ENCODE measurements around the gene CSF3R. TPM values are rescaled to one million over a fixed set of nuclear protein-coding genes. Genes with fewer than 3 reads are reported as not detected.

Gene CSF3R
- total and polyA plus RNA-seq, 2 experiments from 2014 or later, result not detected

- TF ChIP-seq CTCF (conservative IDR thresholded peaks at IDR 0.05; ENCODE audit: low read depth in 2 of 2), result no peak
- TF ChIP-seq STAT1 (IDR thresholded peaks at IDR 0.05; ENCODE audit: unreplicated experiment), result no peak
- TF ChIP-seq EZH2phosphoT487 (IDR thresholded peaks at IDR 0.05; ENCODE audit: unreplicated experiment), result no peak
- no peak for TF ChIP-seq ETS1 (IDR thresholded peaks at IDR 0.05)
- no peak for TF ChIP-seq CREB1 (CRISPR knock-in tag; IDR thresholded peaks at IDR 0.05; ENCODE audit: low read depth)
- TF ChIP-seq ZNF114 (CRISPR knock-in tag; IDR thresholded peaks at IDR 0.05), result no peak
- TF ChIP-seq ZNF331 (CRISPR knock-in tag; IDR thresholded peaks at IDR 0.05; ENCODE audit: low read depth), result no peak
Measured at GRCh38 chr1:36514501-36514900, 31.8 kb upstream of the CSF3R start (continued).

GRCh38 chr1:36513676-36514473 is 31.2 kb upstream of the CSF3R start:
- no peaks in the 10 kb centered on the region for H3F3A ChIP-seq (replicated peaks; ENCODE audit: low read depth)
- H2AFZ ChIP-seq, result peak overlapping the region; percentile 87
- Mint-ChIP-seq H3K9me3 (no peaks in the 10 kb centered on the region; the same call in 2 of the 3 replicates), H3K27me3 (ENCODE audit: insufficient read depth, low read depth, poor library complexity) (peaks cover 9% of the 10 kb centered on the region), H3K27ac (no peak overlapping the region), H3K4me1 (peaks cover 7% of the 10 kb centered on the region), H3K4me3 (no peak overlapping the region), H3K36me3 (ENCODE audit: low read depth) (no peaks in the 10 kb centered on the region)
- H3K27ac ChIP-seq (ENCODE audit: low read depth), result no peak overlapping the region
- no peak overlapping the region for H3K4me3 ChIP-seq
- H3K9me2 ChIP-seq (ENCODE audit: insufficient read depth), result no peaks in the 10 kb centered on the region
- DNase-seq (ENCODE audit: low spot score), result peak; percentile 23
- no peaks in the 10 kb centered on the region for H3K27me3 ChIP-seq (ENCODE audit: insufficient read depth)
- H3K79me2 ChIP-seq (replicated peaks; ENCODE audit: insufficient read depth), result no peaks in the 10 kb centered on the region
- H3K4me1 ChIP-seq (ENCODE audit: insufficient read depth), result no peaks in the 10 kb centered on the region
- peak; percentile 24 for ATAC-seq
- no peak overlapping the region for H3K4me2 ChIP-seq
- no peaks in the 10 kb centered on the region for H4K20me1 ChIP-seq (replicated peaks; ENCODE audit: insufficient read depth)
- H3K36me3 ChIP-seq (ENCODE audit: insufficient read depth), result no peaks in the 10 kb centered on the region
- TF ChIP-seq ZNF114 (CRISPR knock-in tag; IDR thresholded peaks at IDR 0.05), result no peak

- Histone ChIP-seq H3K79me2 (replicated peaks; ENCODE audit: insufficient read depth) (no peaks in the 10 kb centered on the region), H3K9me2 (ENCODE audit: insufficient read depth) (no peaks in the 10 kb centered on the region), H3F3A (replicated peaks; ENCODE audit: low read depth) (no peaks in the 10 kb centered on the region), H3K4me2 (no peak overlapping the region), H3K4me3 (no peak overlapping the region), H3K4me1 (ENCODE audit: insufficient read depth) (no peaks in the 10 kb centered on the region), H4K20me1 (replicated peaks; ENCODE audit: insufficient read depth) (no peaks in the 10 kb centered on the region), H3K27me3 (ENCODE audit: insufficient read depth) (no peaks in the 10 kb centered on the region), H2AFZ (no peak overlapping the region), H3K27ac (ENCODE audit: low read depth) (no peak overlapping the region), H3K36me3 (ENCODE audit: insufficient read depth) (no peaks in the 10 kb centered on the region)
- no peak for TF ChIP-seq ZNF114 (CRISPR knock-in tag; IDR thresholded peaks at IDR 0.05)
- no peak overlapping the region for H3K27ac Mint-ChIP-seq
- peaks cover 15% of the 10 kb centered on the region for H3K4me1 Mint-ChIP-seq
- H3K9me3 Mint-ChIP-seq, result no peaks in the 10 kb centered on the region; the same call in 2 of the 3 replicates
- no peaks in the 10 kb centered on the region for H3K36me3 Mint-ChIP-seq (ENCODE audit: low read depth)
- H3K27me3 Mint-ChIP-seq (ENCODE audit: insufficient read depth, low read depth, poor library complexity), result peaks cover 9% of the 10 kb centered on the region
- no peak for ATAC-seq
- H3K4me3 Mint-ChIP-seq, result no peak overlapping the region
- DNase-seq (ENCODE audit: low spot score), result no peak
Measured at GRCh38 chr1:36512842-36513241, 30.1 kb upstream of the CSF3R start.
